Testis (tissue), 2 donors: ENCODE data around the gene SVIL.

Source experiments
- CTCF ChIP-seq, 3 experiments: fragments of 450-650 bp in 2 of 3; fragments of 200-600 bp in 1 of 3; sonication (generic) in 1 of 3; IDR thresholded peaks; one replicate each; pipeline ENCODE4 v1.5.1; 2016 to 2019; ENCODE audit warnings: antibody characterized with exemption in 3 of 3, mild to moderate bottlenecking in 2 of 3, moderate library complexity in 1 of 3
- POLR2A ChIP-seq: fragments of 450-650 bp; IDR thresholded peaks from one replicate; pipeline ENCODE4 v1.6.1; 2017; ENCODE audit warnings: antibody characterized with exemption, mild to moderate bottlenecking, moderate library complexity

- TF ChIP-seq CTCF (IDR thresholded peaks at IDR 0.05): no peak
- no peak for TF ChIP-seq POLR2A
Observed at GRCh38 chr10:29613791-29614190, 21.0 kb downstream of the SVIL start.
